ENCODE results near the gene CA10. TPM values are rescaled to one million over a fixed set of nuclear protein-coding genes. Genes with fewer than 3 reads are reported as not detected.

The CA10 gene
- total RNA-seq, 1 experiment from 2014 or later, result 0.46 TPM

DNA sequence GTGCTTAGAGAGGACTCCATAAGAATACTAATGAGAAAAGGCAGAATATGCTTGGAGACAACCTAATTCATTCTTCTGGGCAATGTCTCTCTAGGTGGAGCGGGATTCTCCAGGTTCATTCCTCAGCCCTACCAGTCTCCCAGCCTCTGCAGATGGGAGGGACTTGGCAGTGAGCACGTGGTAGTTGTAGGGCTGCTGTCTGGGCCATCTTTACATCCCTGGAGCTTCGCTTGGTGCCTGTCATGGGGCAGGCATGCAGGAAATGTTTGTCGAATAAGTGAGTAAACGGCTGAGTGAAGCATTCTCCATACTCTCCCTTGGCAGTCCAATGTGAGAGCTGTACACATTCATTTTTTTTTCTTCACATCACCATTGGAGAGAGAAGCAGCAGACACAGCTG, 510.7 kb downstream of the CA10 start:
- H3K23ac ChIP-seq (ENCODE audit: insufficient read length, low read depth, low read length), result no peak overlapping the region
- no peak overlapping the region for H3K4me3 Mint-ChIP-seq
- no peaks in the 10 kb centered on the region for H3K27me3 ChIP-seq (ENCODE audit: insufficient read depth, low read length)
- no peak overlapping the region for H2BK20ac ChIP-seq (ENCODE audit: low read depth, low read length, poor library complexity, severe bottlenecking)
- H4K5ac ChIP-seq (ENCODE audit: insufficient read length, low read depth, low read length), result no peak overlapping the region
- H4K20me1 ChIP-seq (ENCODE audit: control insufficient read depth, insufficient read depth, insufficient read length), result no peaks in the 10 kb centered on the region
- DNase-seq, result no peak
- no peak overlapping the region for H3K27ac ChIP-seq (ENCODE audit: insufficient read length, low read depth, low read length)
- H3K4ac ChIP-seq (ENCODE audit: low read depth, low read length), result no peak overlapping the region
- H3K4me2 ChIP-seq (ENCODE audit: insufficient read depth, insufficient read length, low read length), result no peak overlapping the region
- no peak overlapping the region for H3T11ph ChIP-seq (ENCODE audit: low read length)
- no peak overlapping the region for H2AFZ ChIP-seq (ENCODE audit: low read length)
- WGBS (ENCODE audit: extremely low coverage, insufficient read length, low lambda C conversion rate), result no CpG with 5 or more reads among the region's 5 CpGs
- no peak overlapping the region for H2AK5ac ChIP-seq (ENCODE audit: insufficient read length, low read length)
- 0 out of 2 replicates have a peak, but pooled peaks cover 4% of the 10 kb centered on the region for H3K4me1 ChIP-seq (ENCODE audit: insufficient read depth, low read length)
- H3K79me1 ChIP-seq (ENCODE audit: insufficient read depth, low read depth, low read length, poor library complexity, severe bottlenecking), result no peaks in the 10 kb centered on the region
- H3K9me3 Mint-ChIP-seq, result no peaks in the 10 kb centered on the region
- H4K91ac ChIP-seq (ENCODE audit: insufficient read length, low read depth, low read length), result no peak overlapping the region
- H3K27me3 Mint-ChIP-seq (ENCODE audit: low read depth), result no peaks in the 10 kb centered on the region; the same call in none of the 2 replicates
- no peak overlapping the region for H2BK12ac ChIP-seq (ENCODE audit: insufficient read length, low read depth, low read length)
- no peak overlapping the region for H3K56ac ChIP-seq (ENCODE audit: insufficient read length, low read depth, low read length)
- no peak overlapping the region for H3K9ac ChIP-seq (ENCODE audit: extremely low read depth, insufficient read length, low read length)
- no peak overlapping the region for H2BK120ac ChIP-seq (ENCODE audit: low read depth, low read length, poor library complexity, severe bottlenecking)
- H3K18ac ChIP-seq (ENCODE audit: insufficient read length, low read depth, low read length), result no peak overlapping the region
- H2BK5ac ChIP-seq (ENCODE audit: insufficient read length, low read length), result no peak overlapping the region
- TF ChIP-seq, protein P1, sequence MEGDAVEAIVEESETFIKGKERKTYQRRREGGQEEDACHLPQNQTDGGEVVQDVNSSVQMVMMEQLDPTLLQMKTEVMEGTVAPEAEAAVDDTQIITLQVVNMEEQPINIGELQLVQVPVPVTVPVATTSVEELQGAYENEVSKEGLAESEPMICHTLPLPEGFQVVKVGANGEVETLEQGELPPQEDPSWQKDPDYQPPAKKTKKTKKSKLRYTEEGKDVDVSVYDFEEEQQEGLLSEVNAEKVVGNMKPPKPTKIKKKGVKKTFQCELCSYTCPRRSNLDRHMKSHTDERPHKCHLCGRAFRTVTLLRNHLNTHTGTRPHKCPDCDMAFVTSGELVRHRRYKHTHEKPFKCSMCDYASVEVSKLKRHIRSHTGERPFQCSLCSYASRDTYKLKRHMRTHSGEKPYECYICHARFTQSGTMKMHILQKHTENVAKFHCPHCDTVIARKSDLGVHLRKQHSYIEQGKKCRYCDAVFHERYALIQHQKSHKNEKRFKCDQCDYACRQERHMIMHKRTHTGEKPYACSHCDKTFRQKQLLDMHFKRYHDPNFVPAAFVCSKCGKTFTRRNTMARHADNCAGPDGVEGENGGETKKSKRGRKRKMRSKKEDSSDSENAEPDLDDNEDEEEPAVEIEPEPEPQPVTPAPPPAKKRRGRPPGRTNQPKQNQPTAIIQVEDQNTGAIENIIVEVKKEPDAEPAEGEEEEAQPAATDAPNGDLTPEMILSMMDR (conservative IDR thresholded peaks at IDR 0.05), result no peak
- H3K23me2 ChIP-seq (ENCODE audit: insufficient read length, low read depth, low read length, poor library complexity, severe bottlenecking), result no peaks in the 10 kb centered on the region
- no peaks in the 10 kb centered on the region for H3K9me3 ChIP-seq (ENCODE audit: control insufficient read depth, low read depth, low read length)
- H3K27ac Mint-ChIP-seq, result no peak overlapping the region
- no peaks in the 10 kb centered on the region for H3K36me3 Mint-ChIP-seq (ENCODE audit: insufficient read depth in 1 of 3, low read depth in 3 of 3)
- H3K79me2 ChIP-seq (ENCODE audit: insufficient read depth, low read length), result no peaks in the 10 kb centered on the region
- H2BK15ac ChIP-seq (ENCODE audit: low read depth, low read length), result no peak overlapping the region
- H3K14ac ChIP-seq (ENCODE audit: insufficient read depth, low read length), result no peak overlapping the region
- H3K4me1 Mint-ChIP-seq, result peaks cover 13% of the 10 kb centered on the region in 2 experiments
- no peak overlapping the region for H4K8ac ChIP-seq (replicated peaks; ENCODE audit: insufficient read length, low read depth, low read length)

All from H9 (cell line).